Measurements from ENCODE around the gene U2SURP.

DNA sequence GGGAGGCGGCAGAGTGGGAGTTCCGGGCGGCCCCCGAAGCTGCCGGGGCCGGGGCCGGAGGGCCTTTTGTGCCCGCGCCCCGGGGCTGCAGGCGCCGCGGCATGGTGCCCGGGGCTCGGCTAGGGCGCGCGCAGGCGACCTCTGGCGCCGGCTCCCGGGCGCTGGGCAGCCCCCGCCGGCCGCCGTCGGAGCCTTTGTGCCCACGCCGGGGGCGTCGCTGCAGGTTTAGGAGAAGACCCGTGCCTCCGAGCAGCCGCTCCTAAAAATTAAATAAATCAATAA lies 38.2 kb upstream of the U2SURP start:
- TF ChIP-seq, protein P1, sequence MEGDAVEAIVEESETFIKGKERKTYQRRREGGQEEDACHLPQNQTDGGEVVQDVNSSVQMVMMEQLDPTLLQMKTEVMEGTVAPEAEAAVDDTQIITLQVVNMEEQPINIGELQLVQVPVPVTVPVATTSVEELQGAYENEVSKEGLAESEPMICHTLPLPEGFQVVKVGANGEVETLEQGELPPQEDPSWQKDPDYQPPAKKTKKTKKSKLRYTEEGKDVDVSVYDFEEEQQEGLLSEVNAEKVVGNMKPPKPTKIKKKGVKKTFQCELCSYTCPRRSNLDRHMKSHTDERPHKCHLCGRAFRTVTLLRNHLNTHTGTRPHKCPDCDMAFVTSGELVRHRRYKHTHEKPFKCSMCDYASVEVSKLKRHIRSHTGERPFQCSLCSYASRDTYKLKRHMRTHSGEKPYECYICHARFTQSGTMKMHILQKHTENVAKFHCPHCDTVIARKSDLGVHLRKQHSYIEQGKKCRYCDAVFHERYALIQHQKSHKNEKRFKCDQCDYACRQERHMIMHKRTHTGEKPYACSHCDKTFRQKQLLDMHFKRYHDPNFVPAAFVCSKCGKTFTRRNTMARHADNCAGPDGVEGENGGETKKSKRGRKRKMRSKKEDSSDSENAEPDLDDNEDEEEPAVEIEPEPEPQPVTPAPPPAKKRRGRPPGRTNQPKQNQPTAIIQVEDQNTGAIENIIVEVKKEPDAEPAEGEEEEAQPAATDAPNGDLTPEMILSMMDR (IDR thresholded peaks at IDR 0.05), result no peak
- TF ChIP-seq EP300 (IDR thresholded peaks at IDR 0.05), result no peak
- no peak for TF ChIP-seq POLR2A (IDR thresholded peaks at IDR 0.05)

All from upper lobe of left lung (tissue), 4 donors.